ENCODE data around the gene ALK.

- TF ChIP-seq TAF1 (IDR thresholded peaks at IDR 0.05; ENCODE audit: borderline replicate concordance, insufficient read depth, low read length) = no peak
- no peak for TF ChIP-seq POLR2AphosphoS5 (IDR thresholded peaks at IDR 0.05; ENCODE audit: low read depth, low read length)
Measured at GRCh38 chr2:29519338-29519925, 402.0 kb downstream of the ALK start.
